Glutamatergic neuron (in vitro differentiated cells): Measurements from ENCODE around the gene CLIP4. TPM values are rescaled to one million over a fixed set of nuclear protein-coding genes. Genes with fewer than 3 reads are reported as not detected.

ENCODE experiments used
- DNase-seq: peaks from one replicate; pipeline ENCODE4 v3.0.0; 2022
- H3K27ac Mint-ChIP-seq: one replicate; pipeline ENCODE4 v1.8.0; 2020; ENCODE audit warnings: mild to moderate bottlenecking, mixed read lengths, inconsistent platforms; ENCODE audit not compliant: unreplicated experiment
- H3K27me3 Mint-ChIP-seq: one replicate; pipeline ENCODE4 v1.8.0; 2020; ENCODE audit warnings: mild to moderate bottlenecking, moderate library complexity, mixed read lengths, inconsistent platforms; ENCODE audit not compliant: unreplicated experiment
- H3K36me3 Mint-ChIP-seq: one replicate; pipeline ENCODE4 v1.8.0; 2020; ENCODE audit warnings: mild to moderate bottlenecking, mixed read lengths, inconsistent platforms; ENCODE audit not compliant: unreplicated experiment
- H3K4me1 Mint-ChIP-seq: one replicate; pipeline ENCODE4 v1.8.0; 2020; ENCODE audit warnings: mild to moderate bottlenecking, low read depth, mixed read lengths, inconsistent platforms; ENCODE audit not compliant: unreplicated experiment
- H3K4me3 Mint-ChIP-seq: one replicate; pipeline ENCODE4 v1.8.0; 2020; ENCODE audit warnings: mild to moderate bottlenecking, mixed read lengths, inconsistent platforms; ENCODE audit not compliant: unreplicated experiment
- H3K9me3 Mint-ChIP-seq: one replicate; pipeline ENCODE4 v1.8.0; 2020; ENCODE audit warnings: mild to moderate bottlenecking, moderate library complexity, mixed read lengths, inconsistent platforms; ENCODE audit not compliant: unreplicated experiment
- total RNA-seq: library from RNA; stranded (reverse); fragmentation: NEBNext Ultra II Directional; extraction: Animal tissue kit (Norgen Biotek cat#: 25700); gene quantifications from one replicate; pipeline ENCODE4 v1.2.1, GENCODE V29; 2021; ENCODE audit not compliant: unreplicated experiment
- TF ChIP-seq, protein P1 (sequence below): fragments of 200-600 bp; sonication (generic); IDR thresholded peaks from one replicate; pipeline ENCODE4 v1.5.0; 2021; ENCODE audit not compliant: partially characterized antibody, unreplicated experiment

The CLIP4 gene
- total RNA-seq, 1 donor from 2014 or later, result 3.3 TPM

DNA sequence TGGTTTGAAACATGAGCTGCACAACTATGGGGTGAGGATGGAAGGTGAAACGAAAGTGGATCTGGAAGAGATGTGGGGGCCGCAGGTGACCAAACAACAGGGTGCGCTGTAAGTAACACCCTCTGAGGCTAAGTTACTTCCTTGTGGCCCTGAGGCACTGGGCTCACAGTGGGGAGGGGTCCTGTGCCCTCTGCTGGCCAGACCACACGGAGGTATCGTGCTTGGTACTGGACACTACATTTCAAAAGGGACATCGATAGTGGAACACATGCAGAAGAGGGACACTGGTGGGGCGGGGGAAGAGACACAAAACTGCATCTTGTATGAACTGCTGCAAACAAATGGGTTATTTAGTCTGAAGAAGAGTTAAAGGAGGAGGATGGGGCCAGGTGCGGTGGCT, 110.6 kb downstream of the CLIP4 start:
- H3K9me3 Mint-ChIP-seq, result peaks cover 7% of the 10 kb centered on the region
- peaks cover 8% of the 10 kb centered on the region for H3K4me1 Mint-ChIP-seq
- H3K4me3 Mint-ChIP-seq, result no peak overlapping the region
- TF ChIP-seq, protein P1, sequence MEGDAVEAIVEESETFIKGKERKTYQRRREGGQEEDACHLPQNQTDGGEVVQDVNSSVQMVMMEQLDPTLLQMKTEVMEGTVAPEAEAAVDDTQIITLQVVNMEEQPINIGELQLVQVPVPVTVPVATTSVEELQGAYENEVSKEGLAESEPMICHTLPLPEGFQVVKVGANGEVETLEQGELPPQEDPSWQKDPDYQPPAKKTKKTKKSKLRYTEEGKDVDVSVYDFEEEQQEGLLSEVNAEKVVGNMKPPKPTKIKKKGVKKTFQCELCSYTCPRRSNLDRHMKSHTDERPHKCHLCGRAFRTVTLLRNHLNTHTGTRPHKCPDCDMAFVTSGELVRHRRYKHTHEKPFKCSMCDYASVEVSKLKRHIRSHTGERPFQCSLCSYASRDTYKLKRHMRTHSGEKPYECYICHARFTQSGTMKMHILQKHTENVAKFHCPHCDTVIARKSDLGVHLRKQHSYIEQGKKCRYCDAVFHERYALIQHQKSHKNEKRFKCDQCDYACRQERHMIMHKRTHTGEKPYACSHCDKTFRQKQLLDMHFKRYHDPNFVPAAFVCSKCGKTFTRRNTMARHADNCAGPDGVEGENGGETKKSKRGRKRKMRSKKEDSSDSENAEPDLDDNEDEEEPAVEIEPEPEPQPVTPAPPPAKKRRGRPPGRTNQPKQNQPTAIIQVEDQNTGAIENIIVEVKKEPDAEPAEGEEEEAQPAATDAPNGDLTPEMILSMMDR, result no peak
- H3K36me3 Mint-ChIP-seq, result peaks cover 9% of the 10 kb centered on the region
- peaks cover 9% of the 10 kb centered on the region for H3K27me3 Mint-ChIP-seq
- H3K27ac Mint-ChIP-seq, result no peak overlapping the region
- no peak for DNase-seq

DNA sequence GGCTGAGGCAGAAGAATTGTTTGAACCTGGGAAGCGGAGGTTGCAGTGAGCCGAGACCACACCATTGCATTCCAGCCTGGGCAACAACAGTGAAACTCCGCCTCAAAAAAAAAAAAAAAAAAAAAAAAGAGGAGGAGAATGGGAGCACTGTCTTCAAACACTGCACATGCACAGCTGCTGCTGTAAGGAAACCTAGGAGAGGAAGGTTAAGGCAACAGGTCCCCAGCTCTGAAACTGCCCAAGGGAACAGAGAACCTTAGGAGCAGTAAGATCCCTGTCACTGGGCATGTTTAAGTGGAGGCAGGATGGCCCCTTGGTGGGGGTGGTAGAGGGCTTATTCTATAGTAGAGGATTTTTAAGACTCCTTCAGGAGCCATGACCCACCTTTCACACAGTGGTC, 111.2 kb downstream of the CLIP4 start:
- Mint-ChIP-seq H3K36me3 (peaks cover 5% of the 10 kb centered on the region), H3K27me3 (peaks cover 9% of the 10 kb centered on the region), H3K27ac (no peak overlapping the region), H3K4me3 (no peak overlapping the region), H3K4me1 (peaks cover 8% of the 10 kb centered on the region), H3K9me3 (peaks cover 7% of the 10 kb centered on the region)
- TF ChIP-seq, protein P1, result no peak
- no peak for DNase-seq

DNA sequence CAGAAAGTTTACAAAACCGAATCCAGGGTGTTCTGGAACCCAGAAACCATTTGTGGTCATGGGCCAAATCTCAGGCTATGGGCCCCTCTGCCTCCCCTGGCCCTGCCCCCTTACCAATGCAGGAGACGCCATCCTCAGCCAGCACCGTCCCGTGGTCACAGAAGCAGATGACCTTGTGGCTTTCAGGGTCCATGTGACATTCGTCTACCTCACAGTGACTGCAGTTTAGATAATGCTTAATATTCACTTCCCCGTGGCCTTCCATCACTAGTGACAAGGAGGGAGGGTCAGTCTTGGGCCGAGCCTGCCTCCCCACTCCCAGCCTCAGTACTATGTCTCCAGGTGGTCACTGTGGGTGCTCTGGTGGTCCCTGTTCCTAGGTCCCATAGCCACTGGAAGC, 111.6 kb downstream of the CLIP4 start:
- Mint-ChIP-seq H3K36me3 (peaks cover 1% of the 10 kb centered on the region), H3K27me3 (peaks cover 5% of the 10 kb centered on the region), H3K27ac (no peak overlapping the region), H3K9me3 (peaks cover 7% of the 10 kb centered on the region), H3K4me1 (peaks cover 8% of the 10 kb centered on the region), H3K4me3 (no peak overlapping the region)
- TF ChIP-seq, protein P1, result no peak
- DNase-seq, result no peak

DNA sequence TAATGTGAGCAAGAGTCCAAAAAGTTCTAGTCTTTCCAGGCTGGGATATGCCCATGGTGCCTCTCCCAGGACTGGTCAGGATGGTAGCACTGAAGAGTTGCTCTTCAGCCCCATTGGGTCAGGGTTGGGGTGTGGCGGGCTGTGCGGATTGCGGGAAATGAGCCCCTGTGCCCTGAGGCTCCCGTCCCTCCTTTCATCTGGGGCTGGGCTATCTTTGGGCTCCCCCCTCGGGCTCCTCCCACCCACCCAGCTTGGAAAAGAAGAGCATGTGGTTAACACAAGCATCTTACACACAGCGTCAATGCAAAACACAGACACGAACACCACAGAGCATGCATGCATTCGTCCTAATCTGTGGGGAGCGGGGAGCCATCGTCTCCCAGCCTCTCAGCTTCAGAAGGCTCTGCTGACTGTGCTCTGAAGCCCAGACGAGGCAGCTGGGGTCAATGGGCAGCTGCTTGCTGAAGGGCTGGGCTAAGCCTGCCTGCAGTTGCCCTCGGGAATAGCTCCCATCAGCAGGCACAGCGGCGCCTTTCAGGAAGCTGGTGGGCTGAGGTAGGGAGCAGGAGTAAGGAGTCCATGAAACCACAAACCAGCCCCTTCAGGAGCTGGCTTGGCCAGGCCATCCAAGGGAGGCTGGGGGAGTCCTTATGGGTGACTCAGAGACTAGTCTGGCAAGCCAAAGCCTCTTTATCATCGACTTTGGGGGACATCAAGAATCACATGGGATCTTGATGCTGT, 112.9 kb downstream of the CLIP4 start:
- DNase-seq, result peak; percentile 71
- H3K4me1 Mint-ChIP-seq, result peaks cover 8% of the 10 kb centered on the region
- no peaks in the 10 kb centered on the region for H3K36me3 Mint-ChIP-seq
- H3K27ac Mint-ChIP-seq, result peak overlapping the region; percentile 14
- peaks cover 6% of the 10 kb centered on the region for H3K9me3 Mint-ChIP-seq
- TF ChIP-seq, protein P1, result no peak
- H3K27me3 Mint-ChIP-seq, result peaks cover 4% of the 10 kb centered on the region
- peak overlapping the region; percentile 13 for H3K4me3 Mint-ChIP-seq

DNA sequence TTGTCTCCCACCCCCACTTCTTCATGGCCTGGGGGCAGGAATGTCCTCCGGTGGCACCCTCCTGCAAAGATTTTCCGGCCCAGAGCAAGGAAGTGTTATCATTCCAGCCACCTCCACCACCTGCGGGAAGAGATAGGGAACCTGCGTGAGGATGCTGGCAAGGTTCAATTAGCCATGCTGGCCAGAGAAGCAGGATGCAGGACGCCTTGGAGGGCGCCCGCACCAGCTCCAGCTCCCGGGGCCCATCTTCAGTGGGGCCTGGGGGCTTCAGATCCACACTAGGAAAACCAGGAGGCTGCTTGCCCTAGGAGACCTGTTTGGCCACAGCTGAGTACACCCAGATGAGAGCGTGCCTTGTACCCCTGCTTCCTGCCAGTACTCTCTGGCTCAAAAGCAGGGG, 113.7 kb downstream of the CLIP4 start:
- no peak for DNase-seq
- H3K27me3 Mint-ChIP-seq, result peaks cover 6% of the 10 kb centered on the region
- no peak overlapping the region for H3K4me3 Mint-ChIP-seq
- H3K27ac Mint-ChIP-seq, result no peak overlapping the region
- TF ChIP-seq, protein P1, result no peak
- no peaks in the 10 kb centered on the region for H3K36me3 Mint-ChIP-seq
- peaks cover 6% of the 10 kb centered on the region for H3K9me3 Mint-ChIP-seq
- H3K4me1 Mint-ChIP-seq, result peaks cover 8% of the 10 kb centered on the region
